Skin epidermis (tissue), 12 donors: Measurements from ENCODE around the gene RHBDL1.
A peak's percentile ranks its signal among the peaks of the same experiment; 100 is the strongest.

Experiments used
- H3K27ac ChIP-seq, 21 experiments: fragments of 200-600 bp; sonication (generic) in 11 of 21; one replicate each; pipeline ENCODE4 v1.5.0; 2020; ENCODE audit warnings: mild to moderate bottlenecking in 3 of 21, inconsistent platforms in 2 of 21, moderate library complexity in 2 of 21
- H3K4me3 ChIP-seq, 7 experiments: fragments of 200-600 bp; sonication (generic) in 2 of 7; one replicate each; pipeline ENCODE4 v1.5.0; 2020; ENCODE audit warnings: inconsistent platforms in 2 of 7, mild to moderate bottlenecking in 2 of 7, moderate library complexity in 1 of 7

Gene RHBDL1

DNA sequence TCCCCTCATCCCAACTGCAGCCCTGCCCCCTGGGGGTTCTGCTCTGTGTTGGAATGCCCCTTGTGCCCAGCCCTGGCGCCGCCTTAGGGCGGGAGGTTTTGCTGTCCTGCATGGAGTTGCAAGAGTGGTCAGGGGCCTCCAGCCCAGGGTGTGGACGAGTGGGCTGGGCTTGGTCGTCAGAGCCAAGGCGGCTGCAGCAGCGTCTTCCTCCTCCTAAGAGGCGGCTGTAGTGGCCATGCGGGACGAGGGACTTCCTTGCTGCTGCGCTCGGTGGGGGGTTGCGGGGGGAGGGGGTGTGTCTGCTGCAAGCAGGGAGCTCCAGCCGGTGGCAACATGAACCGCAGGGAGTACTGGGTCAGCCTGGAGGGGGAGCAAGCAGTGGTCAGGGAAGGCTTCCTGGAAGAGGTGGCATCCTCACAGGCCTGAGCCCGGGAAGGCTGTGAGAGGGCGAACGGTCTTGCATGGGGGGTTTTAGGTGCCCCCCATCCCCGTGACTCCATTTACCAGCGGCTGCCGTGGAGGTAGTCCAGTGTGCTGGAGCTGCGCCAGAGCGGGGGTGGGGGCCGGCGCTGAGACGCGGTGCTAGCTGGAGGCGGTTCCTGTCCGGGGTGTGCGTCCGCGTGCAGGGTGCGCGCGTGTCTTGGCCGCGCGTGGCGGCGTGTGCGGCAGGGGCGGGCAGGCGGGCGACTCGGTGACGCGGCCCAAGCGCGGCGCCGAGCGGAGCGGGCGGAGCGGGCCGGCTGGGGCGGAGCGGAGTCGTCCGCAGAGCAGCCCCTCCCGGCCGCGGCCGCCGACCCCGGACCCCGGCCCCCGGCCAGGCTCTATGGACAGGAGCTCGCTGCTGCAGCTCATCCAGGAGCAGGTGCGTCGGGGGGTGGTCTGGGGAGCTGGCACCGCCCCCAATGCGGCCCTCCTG is at the start of gene RHBDL1:
Gene RHBDL1, plus strand, starts transcription at position 704 of the 916 bp plus-strand sequence. Its CDS starts 120 bp downstream, at position 824.
- Histone ChIP-seq H3K27ac (peak within 1 kb of the TSS in 1 of 21 experiments; percentile 21), H3K4me3 (peak within 1 kb of the TSS in 3 of 7 experiments; percentile 15 to 32 (median 19))

DNA sequence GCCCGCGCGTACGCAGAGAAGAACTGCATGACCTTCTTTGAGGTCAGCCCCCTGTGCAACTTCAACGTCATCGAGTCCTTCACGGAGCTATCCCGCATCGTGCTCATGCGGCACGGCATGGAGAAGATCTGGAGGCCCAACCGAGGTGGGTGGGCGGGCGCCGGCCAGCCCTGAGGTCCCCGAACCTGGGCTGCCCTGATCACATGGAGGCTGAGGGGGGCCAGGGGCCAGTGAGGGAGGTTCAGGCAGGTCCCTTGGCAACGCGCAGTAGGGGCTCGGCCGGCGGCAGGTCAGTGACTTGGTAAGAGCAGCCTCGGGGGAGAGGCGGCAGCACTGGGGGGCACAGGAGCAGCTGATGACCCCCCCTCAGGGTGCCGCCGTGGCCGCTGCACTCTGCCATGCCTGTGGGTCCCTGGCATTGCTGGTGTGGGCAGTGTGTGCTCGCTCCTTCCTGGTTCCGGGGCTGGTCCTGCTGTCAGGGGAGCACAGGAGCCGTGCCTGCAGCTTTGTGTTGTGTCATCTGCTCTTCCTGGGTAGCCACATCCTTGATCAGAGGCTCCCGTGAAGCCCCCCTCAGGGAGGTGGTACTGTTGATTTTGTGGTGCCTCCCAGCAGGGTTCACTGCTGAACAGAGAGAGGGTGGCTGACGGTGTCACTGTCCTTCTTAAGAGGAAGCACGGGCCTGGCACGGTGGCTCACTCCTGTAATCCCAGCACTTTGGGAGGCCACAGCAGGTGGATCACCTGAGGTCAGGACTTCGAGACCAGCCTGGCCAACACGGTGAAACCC is 49.3 kb upstream of the RHBDL1 start:
- Histone ChIP-seq H3K27ac (peak overlapping the region in 5 of 21 experiments; percentile 16 to 63 (median 36)), H3K4me3 (no peak overlapping the region)

DNA sequence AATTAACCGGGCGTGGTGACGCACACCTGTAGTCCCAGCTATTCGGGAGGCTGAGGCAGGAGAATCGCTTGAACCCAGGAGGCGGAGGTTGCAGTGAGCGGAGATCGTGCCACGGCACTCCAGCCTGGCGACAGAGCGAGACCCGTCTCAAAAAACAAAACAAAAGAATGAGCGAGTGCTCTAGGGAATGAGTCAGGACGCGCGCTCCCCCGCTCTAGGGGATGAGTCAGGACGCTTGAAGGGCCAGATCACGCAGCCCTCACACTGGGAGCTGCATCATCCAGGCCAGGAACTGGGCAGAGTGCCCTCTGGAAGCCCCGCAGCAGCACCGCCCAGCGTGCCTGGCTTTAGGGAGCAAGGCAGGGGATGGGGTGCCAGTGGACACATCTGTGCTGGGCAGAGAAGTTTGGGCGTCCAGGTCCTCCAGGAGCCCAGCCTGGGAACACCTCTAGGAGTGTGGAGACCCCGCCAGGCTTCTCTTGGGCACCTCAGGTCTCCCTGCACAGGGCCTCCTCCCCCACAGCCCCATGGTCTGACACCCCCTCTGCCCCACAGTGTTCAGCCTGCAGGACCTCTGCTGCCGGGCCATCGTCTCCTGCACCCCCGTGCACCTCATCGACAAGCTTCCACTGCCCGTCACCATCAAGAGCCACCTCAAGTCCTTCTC is 48.6 kb upstream of the RHBDL1 start:
- H3K27ac ChIP-seq, result peak overlapping the region in 4 of 21 experiments; percentile 16 to 63 (median 30)
- no peak overlapping the region for H3K4me3 ChIP-seq

DNA sequence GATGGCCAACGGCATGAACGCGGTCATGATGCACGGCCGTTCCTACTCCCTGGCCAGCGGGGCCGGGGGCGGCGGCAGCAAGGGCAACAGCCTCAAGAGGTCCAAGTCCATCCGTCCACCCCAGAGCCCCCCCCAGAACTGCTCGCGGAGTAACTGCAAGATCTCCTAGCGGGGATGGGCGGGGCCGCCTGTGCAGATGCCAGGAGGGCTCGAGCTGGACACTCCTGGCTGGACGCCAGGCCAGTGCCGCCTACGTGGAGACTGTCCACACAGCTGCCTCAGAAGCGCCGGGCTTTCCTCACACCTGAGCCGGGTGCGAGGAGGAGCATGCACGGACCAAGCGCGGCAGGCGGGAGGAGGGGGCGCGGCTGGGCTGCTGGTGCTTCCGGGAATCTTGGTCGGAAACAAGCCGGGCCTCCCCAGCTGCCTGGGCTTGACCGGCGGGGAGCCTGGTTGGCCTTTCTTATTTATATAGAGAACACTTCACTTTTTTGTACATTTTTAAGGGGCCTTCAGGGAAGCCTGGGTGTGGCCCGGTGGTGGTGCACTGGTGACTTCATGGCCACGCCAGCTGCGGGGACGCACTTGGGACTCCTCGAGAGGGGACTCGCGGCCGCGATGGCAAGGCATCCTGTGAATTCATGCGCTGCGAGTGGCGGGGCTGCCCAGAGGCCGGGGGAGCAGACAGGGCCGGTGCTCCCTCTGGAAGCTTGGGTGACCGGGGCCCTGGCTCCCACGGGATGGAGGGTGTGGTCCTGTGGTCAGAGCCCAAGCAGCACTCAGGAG is 47.8 kb upstream of the RHBDL1 start:
- H3K4me3 ChIP-seq, result no peak overlapping the region
- H3K27ac ChIP-seq, result no peak overlapping the region

DNA sequence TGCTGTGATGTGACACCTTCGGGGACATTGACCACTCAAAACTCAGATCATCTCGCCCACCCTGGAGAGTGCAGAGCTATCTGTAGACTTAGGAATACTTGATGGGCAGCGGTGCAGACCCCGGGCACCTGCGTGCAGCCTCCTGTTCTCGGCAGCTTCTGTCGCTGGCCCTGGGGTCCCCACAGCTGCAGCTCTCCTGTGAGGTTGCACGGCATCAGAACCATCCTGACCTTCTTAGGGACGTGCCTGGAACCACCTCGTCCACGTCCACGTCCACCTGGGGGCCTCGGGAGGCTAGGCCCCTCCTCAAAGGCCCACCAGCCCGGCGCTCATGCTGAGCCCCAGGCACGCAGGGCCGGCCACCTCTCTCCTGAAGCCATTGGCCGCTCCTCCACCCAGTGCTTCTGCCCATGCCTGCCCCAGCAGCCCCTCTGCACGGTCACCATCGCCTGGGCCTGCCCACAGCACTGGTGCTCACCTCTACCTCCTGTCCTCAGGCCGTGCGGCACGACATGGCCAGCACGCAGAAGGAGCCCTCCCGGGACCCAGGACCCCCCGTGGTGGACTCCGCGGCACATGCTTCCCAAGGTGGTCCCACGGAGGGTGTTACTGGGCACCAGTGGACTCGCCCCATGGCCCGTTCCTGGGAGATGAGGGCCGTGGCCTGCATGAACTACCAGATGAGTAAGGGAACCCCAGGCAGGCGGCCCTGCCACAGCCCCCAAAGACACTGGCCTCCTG is 47.0 kb upstream of the RHBDL1 start:
- H3K27ac ChIP-seq, result peak overlapping the region in 1 of 21 experiments; percentile 23

DNA sequence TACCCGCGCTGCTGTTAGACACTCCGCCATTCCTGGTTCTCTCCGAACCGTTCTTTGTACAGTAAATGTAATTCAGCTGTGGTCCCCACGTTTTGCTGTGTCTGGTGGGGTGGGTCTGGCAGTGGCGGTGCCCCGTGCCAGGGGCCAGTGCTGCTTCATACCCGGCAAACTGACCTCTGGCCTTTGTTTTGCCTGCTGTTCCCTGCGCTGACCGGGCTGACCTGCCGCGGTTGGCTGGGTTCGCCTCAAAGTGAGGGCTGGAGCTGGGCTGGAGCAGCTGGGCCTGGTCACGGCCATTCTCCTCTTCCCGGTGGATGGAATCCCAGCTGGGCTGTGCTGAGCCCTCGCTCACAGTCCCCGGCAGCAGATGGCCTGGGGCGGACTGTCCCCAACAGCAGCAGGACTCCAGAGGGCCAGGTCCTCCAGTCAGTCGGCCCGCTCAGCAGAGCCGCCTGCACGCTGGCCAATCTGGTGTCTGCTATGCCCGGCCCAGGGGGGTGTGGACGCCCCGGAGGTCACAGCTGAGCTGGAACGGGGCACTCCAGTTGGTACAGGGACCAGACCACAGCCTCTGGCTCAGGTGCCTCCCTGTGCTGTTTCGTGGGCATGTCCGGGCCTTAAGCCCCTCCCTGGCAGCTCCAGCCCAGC is 46.2 kb upstream of the RHBDL1 start:
- Histone ChIP-seq H3K4me3 (no peak overlapping the region), H3K27ac (peak overlapping the region in 2 of 21 experiments; percentile 18 to 23)

More for the DNA sequence above, 47.0 kb upstream of the RHBDL1 start:
- H3K4me3 ChIP-seq, result no peak overlapping the region

DNA sequence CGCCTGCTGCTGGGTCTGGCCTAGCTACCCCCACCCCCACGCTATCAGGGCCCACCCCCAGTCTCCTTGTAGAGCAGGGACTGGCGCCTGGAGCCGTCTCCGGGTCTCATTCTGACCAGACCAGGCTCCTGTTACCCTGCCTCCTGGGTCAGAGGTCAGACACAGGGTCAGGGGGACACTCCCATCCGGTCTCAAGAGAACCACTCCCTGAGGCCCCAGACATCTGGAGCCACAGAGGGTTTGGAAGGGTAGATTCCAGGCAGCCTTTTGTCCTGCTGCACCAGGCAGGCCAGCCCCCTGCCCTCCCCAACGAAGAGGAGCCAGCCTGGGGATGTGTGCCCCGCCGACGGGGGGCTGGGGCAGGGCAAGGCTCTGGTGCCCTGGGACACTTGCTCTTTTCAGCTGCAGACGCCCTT is 45.6 kb upstream of the RHBDL1 start:
- no peak overlapping the region for H3K4me3 ChIP-seq
- H3K27ac ChIP-seq, result peak overlapping the region in 2 of 21 experiments; percentile 18 to 33

DNA sequence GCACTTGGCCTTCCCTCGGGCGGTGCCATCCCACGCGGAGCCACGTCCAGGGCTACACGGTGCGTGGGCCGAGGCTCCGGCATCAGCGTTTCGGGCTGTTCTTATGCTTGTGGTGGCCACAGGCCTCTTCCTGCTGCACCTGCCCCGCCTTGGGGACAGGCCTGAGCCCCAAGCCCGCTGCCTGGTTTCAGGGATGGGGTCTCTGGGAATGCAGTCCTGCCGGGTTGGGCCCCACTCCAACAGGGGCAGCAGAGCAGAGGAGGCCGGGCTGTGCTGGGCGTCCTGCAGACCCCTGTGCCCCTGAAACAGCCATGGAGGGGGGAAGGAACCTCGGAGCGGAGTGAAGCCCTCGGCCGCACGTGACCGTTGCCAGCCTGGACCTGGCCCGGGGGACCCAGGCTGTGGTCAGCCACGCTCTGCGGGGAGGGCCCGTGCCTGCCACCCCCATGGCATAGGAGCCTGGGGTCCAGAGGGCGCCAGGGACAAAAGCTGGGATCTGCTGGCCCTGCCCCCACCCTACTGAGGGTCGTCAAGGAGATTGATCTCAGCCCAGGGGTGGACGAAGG is 45.1 kb upstream of the RHBDL1 start:
- H3K4me3 ChIP-seq, result no peak overlapping the region
- peak overlapping the region in 1 of 21 experiments; percentile 33 for H3K27ac ChIP-seq

DNA sequence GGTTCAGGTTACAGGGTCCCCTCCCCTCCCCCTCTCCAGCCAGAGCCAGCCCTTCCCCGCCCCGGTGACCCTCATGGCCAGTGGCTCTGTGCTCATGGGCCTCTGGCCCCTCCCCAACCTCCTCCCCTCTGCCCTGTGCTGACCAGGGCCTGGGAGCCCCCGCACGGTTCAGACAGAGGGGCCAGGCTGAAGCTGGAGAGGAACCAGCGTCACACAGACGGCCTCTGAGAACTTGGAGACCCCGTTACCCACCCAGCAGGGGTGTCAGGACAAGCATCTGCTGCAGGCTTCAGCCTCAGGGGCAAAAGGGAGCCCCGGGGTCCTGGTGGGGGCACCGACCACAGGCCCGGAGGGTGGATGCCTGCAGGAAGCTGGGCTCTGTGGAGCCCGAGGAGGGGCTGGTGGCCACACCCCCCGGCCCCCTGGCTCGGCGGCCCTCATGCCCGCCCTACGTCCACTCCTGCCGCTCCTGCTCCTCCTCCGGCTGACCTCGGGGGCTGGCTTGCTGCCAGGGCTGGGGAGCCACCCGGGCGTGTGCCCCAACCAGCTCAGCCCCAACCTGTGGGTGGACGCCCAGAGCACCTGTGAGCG is 44.6 kb upstream of the RHBDL1 start, which contains the start of gene WFIKKN1:
Gene WFIKKN1, plus strand, starts transcription at position 171 of the 591 bp plus-strand sequence. Its CDS starts 269 bp downstream, at position 440.
- Histone ChIP-seq H3K27ac (peak within 1 kb of the TSS in 2 of 21 experiments; percentile 18 to 33), H3K4me3 (no peak within 1 kb of the TSS)

DNA sequence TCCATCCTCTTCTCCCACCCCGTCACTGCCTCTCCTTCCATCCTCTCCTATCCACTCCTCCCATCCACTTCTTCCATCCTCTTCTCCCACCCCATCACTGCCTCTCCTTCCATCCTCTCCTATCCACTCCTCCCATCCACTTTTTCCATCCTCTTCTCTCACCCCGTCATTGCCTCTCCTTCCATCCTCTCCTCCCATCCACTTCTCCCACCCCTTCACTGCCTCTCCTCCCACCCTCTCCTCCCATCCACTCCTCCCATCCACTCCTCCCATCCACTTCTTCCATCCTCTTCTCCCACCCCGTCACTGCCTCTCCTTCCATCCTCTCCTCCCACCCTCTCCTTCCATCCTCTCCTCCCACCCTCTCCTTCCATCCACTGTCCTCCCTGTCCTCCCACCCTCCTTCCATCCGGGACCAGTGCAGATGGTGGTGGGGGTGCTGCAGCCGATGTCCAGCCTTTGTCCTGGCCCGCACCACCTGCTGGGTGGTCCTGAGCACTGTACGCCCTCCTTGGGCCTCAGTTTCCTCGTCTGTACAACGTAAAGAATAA is 43.6 kb upstream of the RHBDL1 start:
- no peak overlapping the region for H3K4me3 ChIP-seq
- no peak overlapping the region for H3K27ac ChIP-seq

DNA sequence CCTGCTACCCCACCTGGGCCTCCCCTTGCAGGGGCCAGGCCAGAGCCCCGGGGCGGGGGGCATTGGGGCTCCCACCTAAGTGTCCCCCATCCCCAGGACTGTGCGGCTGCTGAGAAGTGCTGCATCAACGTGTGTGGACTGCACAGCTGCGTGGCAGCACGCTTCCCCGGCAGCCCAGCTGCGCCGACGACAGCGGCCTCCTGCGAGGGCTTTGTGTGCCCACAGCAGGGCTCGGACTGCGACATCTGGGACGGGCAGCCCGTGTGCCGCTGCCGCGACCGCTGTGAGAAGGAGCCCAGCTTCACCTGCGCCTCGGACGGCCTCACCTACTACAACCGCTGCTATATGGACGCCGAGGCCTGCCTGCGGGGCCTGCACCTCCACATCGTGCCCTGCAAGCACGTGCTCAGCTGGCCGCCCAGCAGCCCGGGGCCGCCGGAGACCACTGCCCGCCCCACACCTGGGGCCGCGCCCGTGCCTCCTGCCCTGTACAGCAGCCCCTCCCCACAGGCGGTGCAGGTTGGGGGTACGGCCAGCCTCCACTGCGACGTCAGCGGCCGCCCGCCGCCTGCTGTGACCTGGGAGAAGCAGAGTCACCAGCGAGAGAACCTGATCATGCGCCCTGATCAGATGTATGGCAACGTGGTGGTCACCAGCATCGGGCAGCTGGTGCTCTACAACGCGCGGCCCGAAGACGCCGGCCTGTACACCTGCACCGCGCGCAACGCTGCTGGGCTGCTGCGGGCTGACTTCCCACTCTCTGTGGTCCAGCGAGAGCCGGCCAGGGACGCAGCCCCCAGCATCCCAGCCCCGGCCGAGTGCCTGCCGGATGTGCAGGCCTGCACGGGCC is 42.8 kb upstream of the RHBDL1 start:
- Histone ChIP-seq H3K27ac (no peak overlapping the region), H3K4me3 (no peak overlapping the region)

DNA sequence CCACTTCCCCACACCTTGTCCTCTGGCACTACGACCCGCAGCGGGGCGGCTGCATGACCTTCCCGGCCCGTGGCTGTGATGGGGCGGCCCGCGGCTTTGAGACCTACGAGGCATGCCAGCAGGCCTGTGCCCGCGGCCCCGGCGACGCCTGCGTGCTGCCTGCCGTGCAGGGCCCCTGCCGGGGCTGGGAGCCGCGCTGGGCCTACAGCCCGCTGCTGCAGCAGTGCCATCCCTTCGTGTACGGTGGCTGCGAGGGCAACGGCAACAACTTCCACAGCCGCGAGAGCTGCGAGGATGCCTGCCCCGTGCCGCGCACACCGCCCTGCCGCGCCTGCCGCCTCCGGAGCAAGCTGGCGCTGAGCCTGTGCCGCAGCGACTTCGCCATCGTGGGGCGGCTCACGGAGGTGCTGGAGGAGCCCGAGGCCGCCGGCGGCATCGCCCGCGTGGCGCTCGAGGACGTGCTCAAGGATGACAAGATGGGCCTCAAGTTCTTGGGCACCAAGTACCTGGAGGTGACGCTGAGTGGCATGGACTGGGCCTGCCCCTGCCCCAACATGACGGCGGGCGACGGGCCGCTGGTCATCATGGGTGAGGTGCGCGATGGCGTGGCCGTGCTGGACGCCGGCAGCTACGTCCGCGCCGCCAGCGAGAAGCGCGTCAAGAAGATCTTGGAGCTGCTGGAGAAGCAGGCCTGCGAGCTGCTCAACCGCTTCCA is 42.0 kb upstream of the RHBDL1 start:
- Histone ChIP-seq H3K27ac (no peak overlapping the region), H3K4me3 (no peak overlapping the region)

DNA sequence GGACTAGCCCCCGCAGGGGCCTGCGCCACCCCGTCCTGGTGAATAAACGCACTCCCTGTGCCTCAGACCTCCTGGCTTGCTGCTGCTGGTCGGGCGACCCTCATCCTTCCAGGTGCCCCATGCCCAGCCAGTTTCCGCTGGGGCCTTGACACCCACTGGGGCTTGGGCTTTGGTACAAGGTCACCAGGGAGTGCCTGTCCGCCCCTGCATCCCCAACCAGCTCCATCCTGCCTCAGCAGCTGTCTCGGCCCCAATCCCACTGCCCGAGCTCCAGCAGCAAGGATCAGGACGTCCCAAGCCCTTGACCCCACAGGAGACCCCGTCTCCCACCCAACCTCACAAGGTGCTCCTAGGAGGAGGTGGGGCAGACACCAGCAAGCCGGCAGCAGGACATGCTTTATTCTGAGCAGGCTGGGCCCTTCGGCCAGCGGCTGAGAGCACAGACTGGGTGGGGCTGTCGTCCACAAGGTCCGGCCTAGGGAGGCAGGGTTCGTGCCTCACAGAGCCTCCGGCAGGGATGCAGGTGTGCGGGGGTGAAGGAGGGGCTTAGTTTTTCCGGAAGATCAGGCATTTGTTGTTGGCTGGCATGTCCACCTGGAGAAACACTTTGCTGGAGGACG is 41.3 kb upstream of the RHBDL1 start:
- Histone ChIP-seq H3K27ac (no peak overlapping the region), H3K4me3 (no peak overlapping the region)

DNA sequence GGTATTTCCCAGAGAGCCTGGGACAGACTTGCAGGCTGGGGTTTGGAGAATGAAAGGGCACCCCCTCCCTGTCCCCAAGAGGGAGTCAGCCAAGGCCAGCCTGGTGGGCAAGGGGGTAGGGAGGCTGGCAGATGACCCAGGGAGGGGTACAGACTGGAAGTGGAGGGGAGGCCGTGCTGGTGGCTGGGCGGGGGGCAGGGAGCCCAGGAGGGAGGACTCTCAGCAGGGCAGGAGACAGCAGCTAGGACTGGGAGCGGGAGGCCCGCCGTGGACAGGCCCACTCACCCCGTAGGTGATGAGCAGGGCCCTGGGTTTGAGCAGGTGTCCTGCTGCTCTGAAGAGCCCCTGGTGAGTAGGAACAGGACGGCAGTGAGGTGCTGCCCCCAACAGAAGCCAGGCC is 40.5 kb upstream of the RHBDL1 start:
- H3K4me3 ChIP-seq, result peak overlapping the region in 5 of 7 experiments; percentile 62 to 90 (median 73)
- peak overlapping the region in 3 of 21 experiments; percentile 86 to 94 (median 92) for H3K27ac ChIP-seq
